Hematopoietic multipotent progenitor cell treated with erythropoietin and hydrocortisone succinate and interleukin-3 and kit ligand, for 6 days (in vitro differentiated cells): ENCODE results near the gene RABL2A.
A peak's percentile ranks its signal among the peaks of the same experiment; 100 is the strongest.
"Not testable (repeated sequence)": the region's sequence is repeated elsewhere in the genome, so short reads cannot be mapped to it uniquely, and the experiment has no call there.

Experiments
- DNase-seq: peaks from one replicate; pipeline ENCODE4 v3.0.0-alpha.2; 2015

The RABL2A gene

DNA sequence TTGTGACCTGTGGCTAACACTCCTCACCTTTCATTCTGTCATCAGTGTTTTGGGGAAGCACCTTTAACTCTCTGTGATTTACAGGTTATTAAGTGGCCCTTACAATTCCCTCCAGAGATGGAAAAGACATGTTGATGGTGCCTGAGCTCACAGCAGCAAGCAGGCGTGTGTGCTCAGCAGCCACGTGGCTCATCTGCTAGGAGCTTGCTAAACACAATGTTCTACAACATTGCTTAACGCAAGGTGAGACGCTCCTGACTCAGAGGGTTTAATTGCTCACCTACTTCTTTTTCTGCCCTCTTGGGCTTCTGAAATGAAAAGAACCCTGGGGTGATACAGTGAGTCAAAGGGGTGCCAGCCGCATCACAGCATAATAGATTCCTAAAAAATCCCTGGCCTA lies 6.1 kb upstream of the RABL2A start:
- not testable (repeated sequence) for DNase-seq

DNA sequence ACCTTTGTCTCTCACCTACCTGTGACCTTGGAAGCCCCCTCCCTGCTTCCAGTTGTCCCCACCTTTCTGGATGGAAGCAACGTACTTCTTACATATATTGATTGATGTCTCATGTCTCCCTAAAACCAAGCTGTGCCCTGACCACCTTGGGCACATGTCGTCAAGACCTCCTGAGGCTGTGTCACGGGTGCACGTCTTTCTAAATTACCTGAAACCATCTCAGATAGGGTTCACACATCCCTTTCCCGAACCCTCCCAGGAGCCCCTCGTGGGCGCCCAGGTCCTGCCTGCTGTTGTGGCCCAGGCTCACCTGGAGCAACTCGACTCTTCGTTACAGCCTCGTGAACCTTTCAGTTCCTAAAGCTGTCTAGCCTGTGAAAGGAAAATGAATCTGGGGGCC lies 1.2 kb upstream of the RABL2A start:
- not testable (repeated sequence) for DNase-seq

DNA sequence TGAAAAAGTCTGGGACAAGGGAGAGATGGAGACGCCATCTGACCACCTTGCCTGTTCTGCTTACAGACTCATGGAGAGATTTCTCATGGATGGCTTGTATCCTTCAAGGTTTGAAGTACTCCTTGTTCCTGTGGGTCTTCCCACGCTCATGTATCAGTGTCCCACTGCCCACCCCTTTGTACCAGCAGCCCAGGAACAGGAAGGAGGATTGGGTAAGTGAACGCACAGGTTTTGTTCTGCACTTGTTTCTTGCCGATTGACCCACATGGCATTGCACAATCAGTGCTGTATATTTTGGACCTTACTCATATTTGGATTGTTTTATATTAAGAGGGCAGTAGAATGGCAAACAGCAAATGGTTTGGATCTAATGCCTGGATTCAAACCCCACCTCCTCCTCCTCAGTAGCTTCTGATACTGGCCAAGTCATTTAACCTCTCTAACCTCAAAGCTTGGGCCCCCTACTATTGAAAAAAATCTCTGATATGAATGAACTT lies 5.8 kb downstream of the RABL2A start:
- DNase-seq = not testable (repeated sequence)

- not testable (repeated sequence) for DNase-seq
These were observed 8.3 kb downstream of the RABL2A start for GRCh38 chr2:113635358-113635757.

GRCh38 chr2:113636226-113636625 lies 9.2 kb downstream of the RABL2A start:
- DNase-seq = not testable (repeated sequence)

- not testable (repeated sequence) for DNase-seq
These were observed 11.0 kb downstream of the RABL2A start for GRCh38 chr2:113638084-113638483.

DNA sequence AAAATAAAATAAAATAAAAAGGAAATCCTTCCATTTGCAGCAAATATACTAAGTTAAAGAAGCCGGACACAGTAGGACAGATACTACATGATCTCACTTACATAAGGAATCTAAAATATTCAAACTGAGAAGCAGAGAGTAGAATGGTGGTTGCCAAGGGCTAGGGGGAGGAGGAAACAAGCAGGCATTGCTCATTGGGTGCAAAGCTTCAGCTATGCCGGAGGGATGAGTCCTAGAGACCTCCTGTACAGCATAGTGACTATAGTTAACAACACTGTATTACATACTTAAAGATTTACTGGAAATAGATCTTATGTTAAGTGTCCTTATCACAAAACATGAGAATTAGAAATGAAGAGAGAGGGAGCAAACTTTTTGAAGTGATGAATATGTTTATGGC lies 19.2 kb downstream of the RABL2A start:
- DNase-seq = not testable (repeated sequence)

DNA sequence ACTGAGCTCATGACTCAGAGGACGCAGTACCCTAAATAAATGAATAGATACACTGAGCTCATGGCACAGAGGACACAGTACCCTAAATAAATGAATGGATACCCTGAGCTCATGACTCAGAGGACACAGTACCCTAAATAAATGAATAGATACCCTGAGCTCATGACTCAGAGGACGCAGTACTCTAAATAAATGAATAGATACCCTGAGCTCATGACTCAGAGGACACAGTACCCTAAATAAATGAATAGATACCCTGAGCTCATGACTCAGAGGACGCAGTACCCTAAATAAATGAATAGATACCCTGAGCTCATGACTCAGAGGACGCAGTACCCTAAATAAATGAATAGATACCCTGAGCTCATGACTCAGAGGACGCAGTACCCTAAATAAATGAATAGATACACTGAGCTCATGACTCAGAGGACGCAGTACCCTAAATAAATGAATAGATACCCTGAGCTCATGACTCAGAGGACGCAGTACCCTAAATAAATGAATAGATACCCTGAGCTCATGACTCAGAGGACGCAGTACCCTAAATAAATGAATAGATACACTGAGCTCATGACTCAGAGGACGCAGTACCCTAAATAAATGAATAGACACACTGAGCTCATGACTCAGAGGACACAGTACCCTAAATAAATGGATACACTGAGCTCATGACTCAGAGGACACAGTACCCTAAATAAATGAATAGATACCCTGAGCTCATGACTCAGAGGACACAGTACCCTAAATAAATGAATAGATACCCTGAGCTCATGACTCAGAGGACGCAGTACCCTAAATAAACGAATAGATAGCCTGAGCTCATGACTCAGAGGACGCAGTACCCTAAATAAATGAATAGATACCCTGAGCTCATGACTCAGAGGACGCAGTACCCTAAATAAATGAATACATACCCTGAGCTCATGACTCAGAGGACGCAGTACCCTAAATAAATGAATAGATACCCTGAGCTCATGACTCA lies 24.1 kb downstream of the RABL2A start:
- not testable (repeated sequence) for DNase-seq

- not testable (repeated sequence) for DNase-seq
These were observed 25.5 kb downstream of the RABL2A start for GRCh38 chr2:113652599-113652998.

- not testable (repeated sequence) for DNase-seq
These were observed 29.1 kb downstream of the RABL2A start for GRCh38 chr2:113656031-113656624.

DNA sequence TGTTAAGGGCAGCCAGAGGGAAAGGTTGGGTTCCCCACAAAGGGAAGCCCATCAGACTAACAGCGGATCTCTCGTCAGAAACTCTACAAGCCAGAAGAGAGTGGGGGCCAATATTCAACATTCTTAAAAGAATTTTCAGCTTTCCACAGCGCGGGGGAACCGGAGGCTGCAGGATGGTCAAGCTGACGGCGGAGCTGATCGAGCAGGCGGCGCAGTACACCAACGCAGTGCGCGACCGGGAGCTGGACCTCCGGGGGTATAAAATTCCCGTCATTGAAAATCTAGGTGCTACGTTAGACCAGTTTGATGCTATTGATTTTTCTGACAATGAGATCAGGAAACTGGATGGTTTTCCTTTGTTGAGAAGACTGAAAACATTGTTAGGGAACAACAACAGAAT lies 30.7 kb downstream of the RABL2A start:
- DNase-seq = not testable (repeated sequence)

- not testable (repeated sequence) for DNase-seq
These were observed 36.4 kb downstream of the RABL2A start for GRCh38 chr2:113663285-113664060.

DNA sequence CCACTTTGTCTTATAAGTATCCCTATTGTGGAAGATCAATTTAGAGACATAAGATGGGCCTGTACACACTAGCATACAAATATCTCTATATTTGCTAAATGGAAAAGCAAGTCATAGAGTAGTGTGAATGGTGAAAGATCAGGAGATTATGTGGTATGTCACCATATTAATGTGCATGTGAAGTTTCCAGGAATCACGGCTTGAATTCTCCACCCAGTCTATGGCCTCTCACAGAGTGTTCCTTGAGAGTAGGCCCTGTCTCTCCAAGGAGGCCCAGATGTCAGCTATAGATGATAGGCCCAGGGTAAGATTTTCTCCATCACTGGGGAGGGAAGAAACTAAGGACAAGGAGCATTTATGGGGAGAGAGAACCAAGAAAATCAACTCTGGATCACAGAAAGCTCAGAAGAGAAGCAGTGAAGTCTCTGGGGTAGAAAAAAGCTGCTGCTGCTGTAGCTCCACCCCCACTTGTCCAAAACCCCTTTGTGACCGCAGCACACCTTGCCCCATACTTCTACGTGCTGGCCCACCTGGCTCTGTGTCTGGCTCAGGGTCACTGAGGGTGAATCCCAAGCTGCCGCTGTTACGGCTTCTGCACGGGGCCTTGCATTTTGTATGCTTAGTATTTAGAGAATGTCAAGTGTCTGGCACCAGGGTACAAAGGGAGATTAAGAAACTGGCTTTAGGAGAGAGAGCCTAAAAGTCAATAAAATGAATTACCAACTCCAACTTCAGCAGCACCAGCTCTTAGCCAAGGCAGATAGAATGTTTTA lies 37.9 kb downstream of the RABL2A start:
- not testable (repeated sequence) for DNase-seq

DNA sequence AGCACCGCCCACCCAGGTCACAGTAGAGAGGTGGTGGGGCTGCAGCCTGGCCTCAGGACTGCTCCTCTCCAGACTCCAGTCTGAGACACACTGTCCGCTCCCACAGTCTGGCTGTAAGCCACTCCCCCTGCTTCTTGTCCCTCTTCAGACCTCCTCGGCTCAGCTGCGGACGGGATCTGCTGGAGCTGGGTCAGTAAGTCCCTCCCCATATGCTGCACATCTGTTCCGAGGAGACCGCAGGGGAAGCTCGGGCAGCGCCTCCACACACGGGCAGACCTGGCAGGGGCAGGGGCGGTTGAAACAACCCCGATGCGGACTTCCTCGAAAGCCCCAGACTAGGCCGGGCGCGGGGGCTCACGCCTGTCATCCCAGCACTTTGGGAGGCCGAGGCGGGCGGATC lies 41.9 kb downstream of the RABL2A start:
- DNase-seq = not testable (repeated sequence)

DNA sequence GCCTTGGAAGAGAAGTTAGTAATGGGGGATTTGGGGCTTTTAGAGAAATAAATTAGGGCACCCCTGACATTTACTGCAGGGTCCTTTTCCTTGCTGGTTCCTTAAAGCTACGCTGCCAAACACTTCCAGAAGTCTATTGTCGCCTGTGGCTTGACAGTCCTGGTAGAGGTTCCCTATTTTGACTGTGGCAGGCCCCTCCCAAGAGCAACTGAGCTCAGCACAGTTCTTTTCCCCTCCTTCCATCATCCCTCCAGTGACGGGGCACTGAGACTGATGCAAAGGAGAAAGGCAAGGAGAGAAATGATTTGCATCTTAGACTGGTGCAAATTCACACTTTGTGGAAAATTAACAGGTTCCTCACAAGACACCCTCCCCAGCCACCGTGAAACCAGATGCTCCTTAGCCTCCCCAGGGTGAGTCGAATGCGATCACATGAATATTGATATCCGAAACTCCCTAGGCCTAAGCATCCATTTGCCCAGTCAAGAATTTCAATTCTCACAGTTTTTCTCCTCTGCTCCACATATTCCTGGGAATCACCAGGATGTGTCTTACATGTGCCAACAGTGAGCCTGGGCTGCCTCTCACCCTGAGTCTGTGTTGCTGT lies 45.4 kb downstream of the RABL2A start:
- no peak for DNase-seq

DNA sequence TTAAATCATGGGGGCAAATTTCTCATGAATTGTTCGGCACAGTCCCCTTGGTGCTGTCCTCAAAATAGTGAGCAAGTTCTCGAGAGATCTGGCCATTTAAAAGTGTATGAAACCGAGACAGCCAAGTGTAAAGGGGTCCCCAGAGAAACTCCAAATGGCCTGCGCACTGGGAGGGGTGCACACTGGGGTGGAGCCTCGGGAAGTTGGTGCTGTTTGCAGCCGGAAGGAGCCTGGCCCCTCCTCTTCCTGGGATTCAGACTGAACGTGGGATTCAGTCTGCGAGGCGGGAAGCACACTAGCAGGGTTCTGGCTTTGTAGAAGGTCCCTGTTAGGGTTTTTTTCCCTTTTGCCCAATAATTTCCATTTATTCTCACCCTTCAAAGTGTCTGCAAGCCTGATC lies 48.8 kb downstream of the RABL2A start:
- DNase-seq = no peak

- DNase-seq = no peak
These were observed 49.7 kb downstream of the RABL2A start for GRCh38 chr2:113676623-113677266.

GRCh38 chr2:113677330-113677729 lies 50.3 kb downstream of the RABL2A start:
- DNase-seq = peak; percentile 48

GRCh38 chr2:113679457-113679856 lies 52.4 kb downstream of the RABL2A start:
- DNase-seq = no peak

- no peak for DNase-seq
These were observed 58.4 kb downstream of the RABL2A start for GRCh38 chr2:113685471-113685870.

GRCh38 chr2:113686537-113686936 lies 59.5 kb downstream of the RABL2A start:
- DNase-seq = no peak
